ENCODE results near the gene MORN5. TPM values are rescaled to one million over a fixed set of nuclear protein-coding genes. Genes with fewer than 3 reads are reported as not detected.

MORN5 gene
- total RNA-seq, 1 donor from 2014 or later, result not detected

- peak; percentile 74 for DNase-seq
Measured at GRCh38 chr9:122144836-122145591, 14.7 kb upstream of the MORN5 start.

GRCh38 chr9:122145592-122145863, 14.2 kb upstream of the MORN5 start:
- DNase-seq, result no peak

GRCh38 chr9:122151267-122151828, 8.4 kb upstream of the MORN5 start:
- DNase-seq, result no peak

GRCh38 chr9:122155796-122156195, 3.9 kb upstream of the MORN5 start:
- DNase-seq, result no peak

- DNase-seq, result peak; percentile 81
Measured at GRCh38 chr9:122158202-122158601, 1.5 kb upstream of the MORN5 start.

GRCh38 chr9:122159925-122160246, 178 bp downstream of the MORN5 start:
- no peak for DNase-seq

GRCh38 chr9:122162415-122162814, 2.7 kb downstream of the MORN5 start:
- DNase-seq, result no peak

GRCh38 chr9:122164286-122164685, 4.6 kb downstream of the MORN5 start:
- DNase-seq, result no peak

- peak; percentile 90 for DNase-seq
Measured at GRCh38 chr9:122168356-122168755, 8.6 kb downstream of the MORN5 start.

GRCh38 chr9:122172131-122172530, 12.4 kb downstream of the MORN5 start:
- DNase-seq, result no peak

GRCh38 chr9:122173670-122174069, 14.0 kb downstream of the MORN5 start:
- no peak for DNase-seq

- no peak for DNase-seq
Measured at GRCh38 chr9:122176916-122177315, 17.2 kb downstream of the MORN5 start.

GRCh38 chr9:122179054-122179689, 19.5 kb downstream of the MORN5 start:
- no peak for DNase-seq

- DNase-seq, result peak; percentile 29
Measured at GRCh38 chr9:122179690-122180074, 20.0 kb downstream of the MORN5 start.

- DNase-seq, result peak; percentile 84
Measured at GRCh38 chr9:122180633-122181032, 20.9 kb downstream of the MORN5 start.

- no peak for DNase-seq
Measured at GRCh38 chr9:122183501-122183900, 23.8 kb downstream of the MORN5 start.

GRCh38 chr9:122184551-122184950, 24.8 kb downstream of the MORN5 start:
- no peak for DNase-seq

GRCh38 chr9:122186301-122186700, 26.6 kb downstream of the MORN5 start:
- DNase-seq, result peak; percentile 50

GRCh38 chr9:122186777-122187470, 27.2 kb downstream of the MORN5 start:
- DNase-seq, result no peak

GRCh38 chr9:122188369-122188768, 28.7 kb downstream of the MORN5 start:
- no peak for DNase-seq

GRCh38 chr9:122190597-122191381, 31.1 kb downstream of the MORN5 start:
- peak; percentile 49 for DNase-seq

- DNase-seq, result no peak
Measured at GRCh38 chr9:122191584-122191983, 31.9 kb downstream of the MORN5 start.

GRCh38 chr9:122192261-122192875, 32.7 kb downstream of the MORN5 start:
- peak; percentile 30 for DNase-seq

Data from dermis blood vessel endothelial cell (primary cell).